Mucosa of descending colon (tissue), 3 donors: ENCODE results near the gene TMEM109. TPM values are rescaled to one million over a fixed set of nuclear protein-coding genes. Genes with fewer than 3 reads are reported as not detected.

ENCODE experiments used
- ATAC-seq: fragments of 200-7000 bp; cut with Tn5 transposase; one replicate; pipeline ENCODE4 v1.9.1; 2020; ENCODE audit warnings: mild to moderate bottlenecking, moderate library complexity
- DNase-seq, 3 donors: peaks; one replicate each; pipeline ENCODE4 v3.0.0-alpha.2; 2020
- H3K36me3 ChIP-seq: fragments of 200-600 bp; one replicate; pipeline ENCODE4 v1.8.0; 2021; ENCODE audit warnings: low read depth, mild to moderate bottlenecking
- H3K4me1 ChIP-seq: fragments of 200-600 bp; one replicate; pipeline ENCODE4 v1.8.0; 2021; ENCODE audit warnings: low read depth, mild to moderate bottlenecking
- H3K4me3 ChIP-seq: fragments of 200-600 bp; one replicate; pipeline ENCODE4 v1.8.0; 2021; ENCODE audit warnings: mild to moderate bottlenecking
- H3K9me3 ChIP-seq: fragments of 200-600 bp; one replicate; pipeline ENCODE4 v1.8.0; 2021; ENCODE audit warnings: mild to moderate bottlenecking
- CTCF ChIP-seq: fragments of 200-600 bp; IDR thresholded peaks from one replicate; pipeline ENCODE4 v1.8.0; 2022; ENCODE audit warnings: antibody characterized with exemption, mild to moderate bottlenecking
- intact Hi-C, 2 donors: fragments of 100-400 bp; cut with DNase I in 1 of 2; cut with micrococcal nuclease in 1 of 2; formaldehyde crosslinking; loops; one replicate each; pipeline versions ENCODE4 v1.11.0 to v1.11.1; 2022; cut with DNase I, micrococcal nuclease
- total RNA-seq, 3 donors: library from RNA; stranded (reverse); fragmentation: NEBNext Ultra II Directional in 2 of 3; extraction: Animal tissue kit (Norgen Biotek cat#: 25700) in 2 of 3; gene quantifications; one replicate each; pipeline versions ENCODE4 v1.2.1 to v1.2.4, GENCODE V29; 2021 to 2023
- donor health status: DM: no; HTN: no; CAD: no; lungs with moderate emphysema.
- donor health status: DM: no; HTN: no; CAD: no.
- donor health status: DM: no; HTN: yes; CAD: no.

Gene TMEM109
- total RNA-seq, 3 donors from 2014 or later: 35.8 to 95.2 (median 46.6) TPM

GRCh38 chr11:60887556-60887955, 26.4 kb upstream of the TMEM109 start:
- Histone ChIP-seq H3K9me3 (no peaks in the 10 kb centered on the region), H3K4me3 (no peak overlapping the region), H3K4me1 (no peaks in the 10 kb centered on the region), H3K36me3 (no peaks in the 10 kb centered on the region)
- peak; percentile 19 for TF ChIP-seq CTCF
- DNase-seq (peak in 2 of 3 donors; percentile 67 to 81), ATAC-seq (peak; percentile 91)
- intact Hi-C loops: loop anchor here in 1 of 2 donors (5.0 kb wide), 1 partner anchor 55 kb away; no protein-coding TSS in a partner anchor

GRCh38 chr11:60889869-60890311, 24.1 kb upstream of the TMEM109 start:
- ATAC-seq: peak; percentile 44
- Histone ChIP-seq H3K4me1 (no peaks in the 10 kb centered on the region), H3K4me3 (no peak overlapping the region), H3K9me3 (no peaks in the 10 kb centered on the region), H3K36me3 (no peaks in the 10 kb centered on the region)
- no peak for TF ChIP-seq CTCF
- intact Hi-C loops: loop anchor here in 1 of 2 donors (5.0 kb wide), 1 partner anchor 58 kb away; no protein-coding TSS in a partner anchor
- no peak for DNase-seq

GRCh38 chr11:60890696-60891095, 23.3 kb upstream of the TMEM109 start:
- ATAC-seq (no peak), DNase-seq (no peak)
- intact Hi-C loops: no loop called here
- Histone ChIP-seq H3K4me3 (no peak overlapping the region), H3K4me1 (no peaks in the 10 kb centered on the region), H3K36me3 (no peaks in the 10 kb centered on the region), H3K9me3 (no peaks in the 10 kb centered on the region)
- TF ChIP-seq CTCF: no peak

- no peak for ATAC-seq
- intact Hi-C loops: no loop called here
- DNase-seq: no peak
- Histone ChIP-seq H3K9me3 (no peaks in the 10 kb centered on the region), H3K4me3 (no peak overlapping the region), H3K36me3 (no peaks in the 10 kb centered on the region), H3K4me1 (no peaks in the 10 kb centered on the region)
- TF ChIP-seq CTCF: no peak
Observed at GRCh38 chr11:60891103-60891741, 22.7 kb upstream of the TMEM109 start.

GRCh38 chr11:60895687-60896086, 18.3 kb upstream of the TMEM109 start:
- ATAC-seq (peak; percentile 80), DNase-seq (peak in 1 of 3 donors; percentile 70)
- H3K36me3 ChIP-seq: peaks cover 24% of the 10 kb centered on the region
- no peaks in the 10 kb centered on the region for H3K9me3 ChIP-seq
- H3K4me1 ChIP-seq: no peaks in the 10 kb centered on the region
- intact Hi-C loops: loop anchor here in 1 of 2 donors (5.0 kb wide), 1 partner anchor 68 kb away; no protein-coding TSS in a partner anchor
- H3K4me3 ChIP-seq: no peak overlapping the region
- no peak for TF ChIP-seq CTCF
